HUES64 (cell line): Measurements from ENCODE around the gene RNF17.

ENCODE experiments used
- H3K27ac ChIP-seq: 2 replicates; pipeline ENCODE4 v1.7.0; 2013; ENCODE audit warnings: low read depth, low read length, inconsistent platforms
- H3K27me3 ChIP-seq: 2 replicates; pipeline ENCODE4 v1.6.1; 2013; ENCODE audit warnings: mild to moderate bottlenecking, low read length; ENCODE audit not compliant: insufficient read depth
- H3K36me3 ChIP-seq: 2 replicates; pipeline ENCODE4 v1.6.1; 2013; ENCODE audit warnings: mild to moderate bottlenecking, low read length; ENCODE audit not compliant: insufficient read depth
- H3K4me1 ChIP-seq: 2 replicates; pipeline ENCODE4 v1.6.1; 2013; ENCODE audit warnings: mild to moderate bottlenecking, low read length, moderate library complexity; ENCODE audit not compliant: insufficient read depth
- H3K4me3 ChIP-seq: 2 replicates; pipeline ENCODE4 v1.5.1; 2013; ENCODE audit warnings: mild to moderate bottlenecking, low read length, moderate library complexity
- H3K9ac ChIP-seq: 2 replicates; pipeline ENCODE4 v1.6.1; 2013; ENCODE audit warnings: mild to moderate bottlenecking, low read depth, low read length
- H3K9me3 ChIP-seq: 2 replicates; pipeline ENCODE4 v1.6.1; 2013; ENCODE audit warnings: low read depth, low read length; ENCODE audit not compliant: insufficient read depth
- WGBS: fragments of 150-250, 120-280 bp; methylation state at CpG from one replicate; pipeline ENCODE4 v1.1.7; 2013; ENCODE audit warnings: missing lambda C conversion rate; 5-methylcytosine and 5-hydroxymethylcytosine counted together

The RNF17 gene

GRCh38 chr13:24888291-24888931 lies 124.4 kb downstream of the RNF17 start:
- Histone ChIP-seq H3K27ac (no peak overlapping the region), H3K27me3 (no peaks in the 10 kb centered on the region), H3K9ac (no peak overlapping the region), H3K4me1 (peaks cover 8% of the 10 kb centered on the region), H3K4me3 (no peak overlapping the region), H3K9me3 (no peaks in the 10 kb centered on the region), H3K36me3 (peaks cover 89% of the 10 kb centered on the region)
- WGBS: 95% methylated on average over 3 of the region's 3 CpGs

GRCh38 chr13:24890256-24890655 lies 126.3 kb downstream of the RNF17 start:
- 96% methylated on average over 7 of the region's 7 CpGs for WGBS
- peaks cover 73% of the 10 kb centered on the region for H3K36me3 ChIP-seq

GRCh38 chr13:24891476-24892108 lies 127.6 kb downstream of the RNF17 start:
- WGBS: 95% methylated on average over 18 of the region's 18 CpGs
- Histone ChIP-seq H3K27ac (no peak overlapping the region), H3K27me3 (no peaks in the 10 kb centered on the region), H3K9ac (no peak overlapping the region), H3K36me3 (peaks cover 68% of the 10 kb centered on the region), H3K4me1 (peaks cover 8% of the 10 kb centered on the region), H3K9me3 (no peaks in the 10 kb centered on the region), H3K4me3 (no peak overlapping the region)

More at GRCh38 chr13:24890256-24890655, 126.3 kb downstream of the RNF17 start:
- Histone ChIP-seq H3K9me3 (no peaks in the 10 kb centered on the region), H3K27ac (no peak overlapping the region), H3K9ac (no peak overlapping the region), H3K4me1 (peaks cover 8% of the 10 kb centered on the region), H3K27me3 (no peaks in the 10 kb centered on the region), H3K4me3 (no peak overlapping the region)

- 96% methylated on average over 7 of the region's 7 CpGs for WGBS
- Histone ChIP-seq H3K36me3 (peaks cover 75% of the 10 kb centered on the region), H3K9ac (no peak overlapping the region)
These were observed 128.9 kb downstream of the RNF17 start for GRCh38 chr13:24892829-24893228.

GRCh38 chr13:24893863-24894262 lies 129.9 kb downstream of the RNF17 start:
- H3K4me1 ChIP-seq: peaks cover 3% of the 10 kb centered on the region; the same call in 1 of the 2 replicates
- H3K9ac ChIP-seq: no peak overlapping the region
- H3K27me3 ChIP-seq: no peaks in the 10 kb centered on the region
- no peak overlapping the region for H3K27ac ChIP-seq
- H3K4me3 ChIP-seq: no peak overlapping the region
- no peaks in the 10 kb centered on the region for H3K9me3 ChIP-seq
- WGBS: 95% methylated on average over 12 of the region's 12 CpGs
- H3K36me3 ChIP-seq: peaks cover 76% of the 10 kb centered on the region

More at GRCh38 chr13:24892829-24893228, 128.9 kb downstream of the RNF17 start:
- H3K9me3 ChIP-seq: no peaks in the 10 kb centered on the region
- no peaks in the 10 kb centered on the region for H3K27me3 ChIP-seq
- peaks cover 8% of the 10 kb centered on the region for H3K4me1 ChIP-seq
- H3K27ac ChIP-seq: no peak overlapping the region
- no peak overlapping the region for H3K4me3 ChIP-seq

- Histone ChIP-seq H3K27ac (no peak overlapping the region), H3K36me3 (peaks cover 76% of the 10 kb centered on the region), H3K9ac (no peak overlapping the region), H3K27me3 (no peaks in the 10 kb centered on the region), H3K4me3 (no peak overlapping the region), H3K9me3 (no peaks in the 10 kb centered on the region), H3K4me1 (no peaks in the 10 kb centered on the region)
- WGBS: 94% methylated on average over 29 of the region's 29 CpGs
These were observed 130.5 kb downstream of the RNF17 start for GRCh38 chr13:24894277-24894971.

- Histone ChIP-seq H3K4me3 (no peak overlapping the region), H3K27ac (no peak overlapping the region), H3K4me1 (no peaks in the 10 kb centered on the region), H3K27me3 (no peaks in the 10 kb centered on the region), H3K36me3 (peaks cover 76% of the 10 kb centered on the region), H3K9me3 (no peaks in the 10 kb centered on the region), H3K9ac (no peak overlapping the region)
- WGBS: 96% methylated on average over 28 of the region's 28 CpGs
These were observed 131.0 kb downstream of the RNF17 start for GRCh38 chr13:24894972-24895300.

GRCh38 chr13:24896061-24896460 lies 132.1 kb downstream of the RNF17 start:
- Histone ChIP-seq H3K9ac (no peak overlapping the region), H3K4me3 (no peak overlapping the region), H3K27ac (no peak overlapping the region), H3K36me3 (peaks cover 76% of the 10 kb centered on the region), H3K27me3 (no peaks in the 10 kb centered on the region), H3K4me1 (no peaks in the 10 kb centered on the region), H3K9me3 (no peaks in the 10 kb centered on the region)
- 94% methylated on average over 5 of the region's 5 CpGs for WGBS

GRCh38 chr13:24897293-24897692 lies 133.3 kb downstream of the RNF17 start:
- Histone ChIP-seq H3K9me3 (no peaks in the 10 kb centered on the region), H3K27ac (no peak overlapping the region), H3K9ac (no peak overlapping the region), H3K27me3 (no peaks in the 10 kb centered on the region), H3K4me3 (no peak overlapping the region), H3K36me3 (peaks cover 75% of the 10 kb centered on the region), H3K4me1 (no peaks in the 10 kb centered on the region)
- WGBS: 94% methylated on average over 1 of the region's 1 CpG

- H3K9me3 ChIP-seq: no peaks in the 10 kb centered on the region
- peaks cover 85% of the 10 kb centered on the region for H3K36me3 ChIP-seq
- WGBS: 96% methylated on average over 5 of the region's 5 CpGs
These were observed 135.6 kb downstream of the RNF17 start for GRCh38 chr13:24899601-24900000.

GRCh38 chr13:24900507-24900906 lies 136.5 kb downstream of the RNF17 start:
- H3K4me1 ChIP-seq: no peaks in the 10 kb centered on the region
- no peaks in the 10 kb centered on the region for H3K9me3 ChIP-seq
- peaks cover 94% of the 10 kb centered on the region for H3K36me3 ChIP-seq
- H3K4me3 ChIP-seq: no peak overlapping the region
- H3K27ac ChIP-seq: no peak overlapping the region
- WGBS: 97% methylated on average over 9 of the region's 9 CpGs
- no peak overlapping the region for H3K9ac ChIP-seq
- H3K27me3 ChIP-seq: no peaks in the 10 kb centered on the region

More at GRCh38 chr13:24899601-24900000, 135.6 kb downstream of the RNF17 start:
- Histone ChIP-seq H3K27ac (no peak overlapping the region), H3K9ac (no peak overlapping the region), H3K4me3 (no peak overlapping the region), H3K4me1 (no peaks in the 10 kb centered on the region), H3K27me3 (no peaks in the 10 kb centered on the region)
